Transverse colon (tissue), 4 donors: ENCODE data around the gene OS9. TPM values are rescaled to one million over a fixed set of nuclear protein-coding genes. Genes with fewer than 3 reads are reported as not detected.
"Not testable (repeated sequence)": the region's sequence is repeated elsewhere in the genome, so short reads cannot be mapped to it uniquely, and the experiment has no call there.

ENCODE experiments used
- DNase-seq: peaks from one replicate; pipeline ENCODE4 v3.0.0-alpha.2; 2019
- H3K27ac ChIP-seq, 4 donors: fragments of 200-600 bp; sonication (generic); 2 replicates each; pipeline ENCODE4 v1.5.1; 2016 to 2018; ENCODE audit warnings: inconsistent platforms in 4 of 4
- H3K27me3 ChIP-seq: fragments of 200-600 bp; sonication (generic); 2 replicates; pipeline ENCODE4 v1.5.1; 2017; ENCODE audit warnings: inconsistent platforms
- H3K36me3 ChIP-seq, 4 donors: fragments of 200-600 bp; sonication (generic); 2 replicates each; pipeline ENCODE4 v1.5.1; 2017 to 2019; ENCODE audit warnings: inconsistent platforms in 4 of 4
- H3K4me1 ChIP-seq, 4 donors: fragments of 200-600 bp; sonication (generic); 2 replicates each; pipeline ENCODE4 v1.5.1; 2017 to 2020; ENCODE audit warnings: inconsistent platforms in 4 of 4
- H3K4me3 ChIP-seq, 4 donors: fragments of 200-600 bp; sonication (generic); 1 replicate in 1 of 4; 2 replicates in 3 of 4; pipeline versions ENCODE4 v1.5.1 to v1.6.1; 2017 to 2019; ENCODE audit warnings: inconsistent platforms in 4 of 4
- H3K9me3 ChIP-seq, 2 donors: fragments of 200-600 bp; sonication (generic); 2 replicates each; pipeline ENCODE4 v1.5.1; 2017 to 2019; ENCODE audit warnings: inconsistent platforms in 2 of 2
- CTCF ChIP-seq, 5 experiments: fragments of 200-600 bp in 3 of 5; fragments of 450-650 bp in 2 of 5; sonication (generic) in 3 of 5; IDR thresholded peaks; 1 replicate in 2 of 5; 2 replicates in 3 of 5; pipeline ENCODE4 v1.5.1; 2016 to 2017; ENCODE audit warnings: antibody characterized with exemption in 5 of 5, inconsistent platforms in 3 of 5, mild to moderate bottlenecking in 2 of 5, moderate library complexity in 1 of 5
- EP300 ChIP-seq: sonication (generic); formaldehyde crosslinking; IDR thresholded peaks from one replicate; pipeline ENCODE4 v1.6.1; 2017; ENCODE audit warnings: antibody characterized with exemption, low read depth
- POLR2A ChIP-seq: fragments of 450-650 bp; IDR thresholded peaks from one replicate; pipeline ENCODE4 v1.6.1; 2016; ENCODE audit warnings: antibody characterized with exemption, mild to moderate bottlenecking, moderate library complexity
- POLR2AphosphoS5 ChIP-seq, 3 donors: sonication (generic); formaldehyde crosslinking; IDR thresholded peaks; one replicate each; pipeline ENCODE4 v1.6.1; 2016; ENCODE audit warnings: antibody characterized with exemption in 3 of 3
- WGBS, 2 donors: methylation state at CpG; one replicate each; pipeline ENCODE4 v1.1.5; 2018; ENCODE audit warnings: low coverage in 1 of 2; 5-methylcytosine and 5-hydroxymethylcytosine counted together
- in situ Hi-C, 4 donors: fragments of 200-750 bp; cut with MboI; loops; one replicate each; pipeline versions ENCODE4 v1.15.0 to v1.15.1; 2017; ENCODE audit warnings: low sequenced_read_pairs in 3 of 4, low pct_ligation_motif_present in 1 of 4, low pct_unique_long_range_greater_than_20kb in 1 of 4
- intact Hi-C: fragments of 100-400 bp; cut with DNase I; formaldehyde crosslinking; loops from one replicate; pipeline ENCODE4 v1.15.1; 2023; ENCODE audit warnings: low total_unique reads
- total RNA-seq, 4 donors: library from RNA; depleted of rRNA; stranded (reverse); fragments of >200 nt; gene quantifications; one replicate each; pipeline ENCODE4 v1.1.0, GENCODE V29; 2016

The OS9 gene
- total RNA-seq, result 100 to 1,000 TPM; 187 to 362 (median 249) TPM

- intact Hi-C loops, result loop anchor here (5.0 kb wide), 1 partner anchor 1527 kb away; no protein-coding TSS in a partner anchor
- peaks cover 0 to 18% (median 8%) of the 10 kb centered on the region in 4 donors for H3K36me3 ChIP-seq
- peak within 1 kb of the TSS; percentile 61 to 89 (median 82) for H3K4me3 ChIP-seq
- peaks cover 0 to 16% (median 12%) of the 10 kb centered on the region in 4 donors for H3K4me1 ChIP-seq
- peak within 1 kb of the TSS; percentile 73 to 88 (median 85) for H3K27ac ChIP-seq
- no peaks in the 10 kb centered on the region for H3K9me3 ChIP-seq
- in situ Hi-C loops, result no loop called here
- peaks cover 11% of the 10 kb centered on the region for H3K27me3 ChIP-seq
- peak; percentile 73 to 93 (median 79) for TF ChIP-seq CTCF (IDR thresholded peaks at IDR 0.05)
- TF ChIP-seq POLR2AphosphoS5 (IDR thresholded peaks at IDR 0.05), result peak; percentile 79 to 91 (median 90)
- no peak for TF ChIP-seq EP300
- peak; percentile 92 for TF ChIP-seq POLR2A
- DNase-seq, result peak; percentile 97
- 0% methylated on average over 19 to 45 of the region's 45 CpGs for WGBS, 2 donors
Measured at GRCh38 chr12:57693659-57694458, at the start of gene OS9. TSS of gene OS9 (plus strand) at chr12:57694132. CDS start at chr12:57694162, 30 bp downstream.

GRCh38 chr12:57645990-57646658, 47.8 kb upstream of the OS9 start:
- H3K27ac ChIP-seq, H3K4me3 ChIP-seq, H3K9me3 ChIP-seq, DNase-seq, in situ Hi-C loops, intact Hi-C loops, H3K4me1 ChIP-seq, H3K36me3 ChIP-seq: not testable (repeated sequence)
- WGBS, 2 donors, result 69 to 79% methylated on average over 7 to 13 of the region's 13 CpGs
- H3K27me3 ChIP-seq, result peaks cover 15% of the 10 kb centered on the region

GRCh38 chr12:57646659-57647049, 47.3 kb upstream of the OS9 start:
- H3K36me3 ChIP-seq, DNase-seq, H3K27ac ChIP-seq, H3K4me1 ChIP-seq, H3K9me3 ChIP-seq, H3K4me3 ChIP-seq, intact Hi-C loops, in situ Hi-C loops: not testable (repeated sequence)
- WGBS, 2 donors, result 100% methylated on average over 5 of the region's 15 CpGs; no CpG with 5 or more reads in 1 of the 2 donors
- peaks cover 10% of the 10 kb centered on the region for H3K27me3 ChIP-seq

GRCh38 chr12:57654042-57654441, 39.9 kb upstream of the OS9 start:
- no peak overlapping the region for H3K4me3 ChIP-seq
- no peaks in the 10 kb centered on the region for H3K4me1 ChIP-seq
- TF ChIP-seq EP300, result no peak
- TF ChIP-seq CTCF (IDR thresholded peaks at IDR 0.05), result no peak
- TF ChIP-seq POLR2AphosphoS5 (IDR thresholded peaks at IDR 0.05), result no peak
- no peak for TF ChIP-seq POLR2A
- H3K9me3 ChIP-seq, result no peaks in the 10 kb centered on the region
- no peaks in the 10 kb centered on the region for H3K27me3 ChIP-seq
- H3K36me3 ChIP-seq, result no peaks in the 10 kb centered on the region
- no peak overlapping the region for H3K27ac ChIP-seq
- 55 to 65% methylated on average over 3 of the region's 3 CpGs for WGBS, 2 donors
- intact Hi-C loops (no loop called here), in situ Hi-C loops (no loop called here)
- no peak for DNase-seq

- intact Hi-C loops, result no loop called here
- in situ Hi-C loops, result no loop called here
Measured at GRCh38 chr12:57655541-57656240, 38.2 kb upstream of the OS9 start.

GRCh38 chr12:57656408-57656807, 37.5 kb upstream of the OS9 start:
- intact Hi-C loops, H3K9me3 ChIP-seq, DNase-seq, H3K27me3 ChIP-seq, H3K27ac ChIP-seq, H3K4me3 ChIP-seq, H3K36me3 ChIP-seq, H3K4me1 ChIP-seq, in situ Hi-C loops: not testable (repeated sequence)
- 79 to 81% methylated on average over 3 to 4 of the region's 4 CpGs for WGBS, 2 donors

More at GRCh38 chr12:57655541-57656240, 38.2 kb upstream of the OS9 start:
- Histone ChIP-seq H3K27me3 (no peaks in the 10 kb centered on the region), H3K9me3 (no peaks in the 10 kb centered on the region), H3K4me1 (no peaks in the 10 kb centered on the region), H3K36me3 (no peaks in the 10 kb centered on the region), H3K4me3 (no peak overlapping the region), H3K27ac (no peak overlapping the region)
- 70 to 86% methylated on average over 2 to 22 of the region's 23 CpGs for WGBS, 2 donors
- no peak for DNase-seq
- TF ChIP-seq POLR2A, result no peak
